Liver (tissue), 9 donors: ENCODE results near the gene NTN1. TPM values are rescaled to one million over a fixed set of nuclear protein-coding genes. Genes with fewer than 3 reads are reported as not detected.
A peak's percentile ranks its signal among the peaks of the same experiment; 100 is the strongest.

ENCODE experiments used
- DNase-seq: peaks from one replicate; pipeline ENCODE4 v3.0.0-alpha.2; 2017; ENCODE audit warnings: low spot score
- H3K27ac ChIP-seq, 2 donors: one replicate each; pipeline ENCODE4 v1.7.0; 2013; ENCODE audit warnings: inconsistent platforms in 2 of 2, low read length in 2 of 2, control low read depth in 1 of 2, low read depth in 1 of 2, mild to moderate bottlenecking in 1 of 2
- H3K27me3 ChIP-seq, 4 donors: one replicate each; pipeline versions ENCODE4 v1.6.1 to v1.7.0; 2013; ENCODE audit warnings: low read length in 3 of 4, inconsistent platforms in 1 of 4, mild to moderate bottlenecking in 1 of 4, moderate library complexity in 1 of 4; ENCODE audit not compliant: control insufficient read depth in 4 of 4, insufficient read depth in 4 of 4
- H3K36me3 ChIP-seq, 4 donors: one replicate each; pipeline versions ENCODE4 v1.6.1 to v1.7.0; 2013; ENCODE audit warnings: low read length in 3 of 4, mild to moderate bottlenecking in 3 of 4, low read depth in 1 of 4, moderate library complexity in 1 of 4; ENCODE audit not compliant: control insufficient read depth in 4 of 4, insufficient read depth in 3 of 4
- H3K4me1 ChIP-seq, 4 donors: one replicate each; pipeline versions ENCODE4 v1.6.1 to v1.7.0; 2013; ENCODE audit warnings: low read length in 3 of 4, mild to moderate bottlenecking in 3 of 4, moderate library complexity in 1 of 4; ENCODE audit not compliant: control insufficient read depth in 4 of 4, insufficient read depth in 4 of 4
- H3K4me3 ChIP-seq, 3 donors: one replicate each; pipeline versions ENCODE4 v1.6.1 to v1.7.0; 2013; ENCODE audit warnings: low read length in 3 of 3, control low read depth in 1 of 3, low read depth in 1 of 3, mild to moderate bottlenecking in 1 of 3
- H3K9ac ChIP-seq, 2 donors: one replicate each; pipeline ENCODE4 v1.7.0; 2013; ENCODE audit warnings: low read length in 2 of 2, mild to moderate bottlenecking in 2 of 2, moderate library complexity in 2 of 2, control low read depth in 1 of 2, low read depth in 1 of 2
- H3K9me3 ChIP-seq, 4 donors: one replicate each; pipeline versions ENCODE4 v1.6.1 to v1.7.0; 2013; ENCODE audit warnings: low read length in 3 of 4; ENCODE audit not compliant: control insufficient read depth in 4 of 4
- ATF3 ChIP-seq: IDR thresholded peaks from 2 replicates; pipeline ENCODE4 v1.6.1; 2016; ENCODE audit warnings: antibody characterized with exemption
- CTCF ChIP-seq: fragments of 150-350 bp; IDR thresholded peaks from 2 replicates; pipeline ENCODE4 v1.5.1; 2017; ENCODE audit warnings: improper control_type of control experiment, low read depth, low read length; ENCODE audit not compliant: missing input control
- EGR1 ChIP-seq, 2 donors: IDR thresholded peaks; 2 replicates each; pipeline ENCODE4 v1.6.1; 2016 to 2018; ENCODE audit warnings: antibody characterized with exemption in 2 of 2, low read depth in 2 of 2
- FOXA1 ChIP-seq: IDR thresholded peaks from 2 replicates; pipeline ENCODE4 v1.6.1; 2016; ENCODE audit warnings: antibody characterized with exemption
- FOXA2 ChIP-seq: IDR thresholded peaks from 2 replicates; pipeline ENCODE4 v1.6.1; 2016; ENCODE audit warnings: antibody characterized with exemption
- GABPA ChIP-seq, 2 donors: IDR thresholded peaks in 1 of 2; conservative IDR thresholded peaks in 1 of 2; 2 replicates each; pipeline ENCODE4 v1.6.1; 2016; ENCODE audit warnings: antibody characterized with exemption in 2 of 2, mild to moderate bottlenecking in 1 of 2, moderate library complexity in 1 of 2
- HNF4A ChIP-seq, 2 donors: conservative IDR thresholded peaks; 2 replicates each; pipeline ENCODE4 v1.6.1; 2016; ENCODE audit warnings: antibody characterized with exemption in 2 of 2, mild to moderate bottlenecking in 2 of 2
- HNF4G ChIP-seq: IDR thresholded peaks from 2 replicates; pipeline ENCODE4 v1.6.1; 2016; ENCODE audit warnings: antibody characterized with exemption
- JUND ChIP-seq, 2 donors: IDR thresholded peaks; 2 replicates each; pipeline ENCODE4 v1.6.1; 2016; ENCODE audit warnings: antibody characterized with exemption in 2 of 2
- MAX ChIP-seq: IDR thresholded peaks from 2 replicates; pipeline ENCODE4 v1.6.1; 2016; ENCODE audit warnings: antibody characterized with exemption
- NR2F2 ChIP-seq: IDR thresholded peaks from 2 replicates; pipeline ENCODE4 v1.6.1; 2016; ENCODE audit warnings: antibody characterized with exemption
- RAD21 ChIP-seq, 2 donors: IDR thresholded peaks; 2 replicates each; pipeline ENCODE4 v1.6.1; 2016; ENCODE audit warnings: antibody characterized with exemption in 2 of 2, mild to moderate bottlenecking in 2 of 2
- RXRA ChIP-seq, 2 donors: IDR thresholded peaks; 2 replicates each; pipeline ENCODE4 v1.6.1; 2017 to 2018; ENCODE audit warnings: antibody characterized with exemption in 2 of 2, mild to moderate bottlenecking in 1 of 2
- SP1 ChIP-seq: IDR thresholded peaks from 2 replicates; pipeline ENCODE4 v1.6.1; 2018; ENCODE audit warnings: antibody characterized with exemption, mild to moderate bottlenecking
- TAF1 ChIP-seq: conservative IDR thresholded peaks from 2 replicates; pipeline ENCODE4 v1.6.1; 2016; ENCODE audit warnings: antibody characterized with exemption, mild to moderate bottlenecking
- YY1 ChIP-seq: IDR thresholded peaks from 2 replicates; pipeline ENCODE4 v1.6.1; 2016; ENCODE audit warnings: antibody characterized with exemption, mild to moderate bottlenecking
- ZBTB33 ChIP-seq: IDR thresholded peaks from 2 replicates; pipeline ENCODE4 v1.6.1; 2016; ENCODE audit warnings: antibody characterized with exemption
- WGBS: extraction: QIAGEN DNeasy Blood & Tissue Kit; methylation state at CpG from one replicate; pipeline ENCODE4 v1.1.7; 2013; 5-methylcytosine and 5-hydroxymethylcytosine counted together
- polyA plus RNA-seq, 2 donors: library from polyadenylated mRNA; stranded (reverse) in 1 of 2; unstranded in 1 of 2; fragments of 200-250 nt in 1 of 2; fragments of >200 nt in 1 of 2; fragmentation: Nextera tagmentation in 1 of 2; extraction: Ambion mirVana in 1 of 2; gene quantifications; one replicate each; pipeline versions ENCODE4 v1.2.1 to v1.2.3, GENCODE V29; 2013 to 2015
- total RNA-seq, 2 donors: library from RNA; depleted of rRNA; stranded (reverse); fragments of >200 nt; gene quantifications; one replicate each; pipeline ENCODE4 v1.2.3, GENCODE V29; 2014
- donor health status: healthy.
- donor health status: healthy.
- donor health status: healthy.
- donor health status: healthy.
- donor health status: healthy.

The NTN1 gene
- total and polyA plus RNA-seq, 4 donors = 0.14 to 8.7 (median 4.3) TPM

- no peaks in the 10 kb centered on the region for H3K27me3 ChIP-seq
- H3K9ac ChIP-seq = no peak overlapping the region
- H3K4me3 ChIP-seq = no peak overlapping the region
- TF ChIP-seq GABPA (IDR thresholded peaks at IDR 0.05 in 1 of 2, conservative IDR thresholded peaks at IDR 0.05 in 1 of 2) = no peak
- TF ChIP-seq RAD21 (IDR thresholded peaks at IDR 0.05) = no peak
- peaks cover 10 to 49% (median 34%) of the 10 kb centered on the region in 4 donors for H3K4me1 ChIP-seq
- H3K9me3 ChIP-seq = no peaks in the 10 kb centered on the region
- no peak for DNase-seq
- H3K27ac ChIP-seq = no peak overlapping the region
- H3K36me3 ChIP-seq = no peaks in the 10 kb centered on the region
- 94% methylated on average over 4 of the region's 4 CpGs for WGBS
Observed at GRCh38 chr17:9055281-9055680, 34.0 kb downstream of the NTN1 start.

- Histone ChIP-seq H3K4me1 (peaks cover 13 to 56% (median 39%) of the 10 kb centered on the region in 4 donors), H3K9me3 (no peaks in the 10 kb centered on the region), H3K27me3 (no peaks in the 10 kb centered on the region), H3K36me3 (no peaks in the 10 kb centered on the region), H3K9ac (no peak overlapping the region), H3K4me3 (no peak overlapping the region), H3K27ac (peak overlapping the region; percentile 80)
- TF ChIP-seq JUND (IDR thresholded peaks at IDR 0.05) (peak in 1 of 2 donors; percentile 34), NR2F2 (no peak), YY1 (peak; percentile 12), HNF4G (no peak), ATF3 (no peak), CTCF (no peak), MAX (peak; percentile 20), TAF1 (no peak), EGR1 (IDR thresholded peaks at IDR 0.05; ENCODE audit: low read depth in 2 of 2) (no peak), RAD21 (IDR thresholded peaks at IDR 0.05) (peak in 1 of 2 donors; percentile 51), ZBTB33 (no peak), RXRA (IDR thresholded peaks at IDR 0.05) (peak; percentile 61 to 79), SP1 (peak; percentile 42), FOXA1 (no peak), HNF4A (conservative IDR thresholded peaks at IDR 0.05) (peak; percentile 75 to 76), FOXA2 (no peak), GABPA (IDR thresholded peaks at IDR 0.05 in 1 of 2, conservative IDR thresholded peaks at IDR 0.05 in 1 of 2) (no peak)
- no peak for DNase-seq
- WGBS = 46% methylated on average over 12 of the region's 12 CpGs
Observed at GRCh38 chr17:9056566-9056965, 35.3 kb downstream of the NTN1 start.
